IMR-90 (cell line): ENCODE data around the gene MARK2. TPM values are rescaled to one million over a fixed set of nuclear protein-coding genes. Genes with fewer than 3 reads are reported as not detected.

Source experiments
- ATAC-seq: fragments of 200-7000 bp; cut with Tn5 transposase; 2 replicates; pipeline ENCODE4 v1.9.1; 2020; ENCODE audit warnings: low read depth, mild to moderate bottlenecking, moderate library complexity
- BruUV-seq: library from RNA; stranded (reverse); fragments of 400-500 nt; replicated peaks from 2 replicates; lab custom pipeline; 2021; lab: Mats Ljungman, UMichigan
- CTCF ChIA-PET: fragments of 300-600 bp; formaldehyde crosslinking; extraction: SDS; loops from one replicate; lab custom pipeline; 2021; ENCODE audit warnings: antibody characterized with exemption; lab: Yijun Ruan, JAX
- POLR2A ChIA-PET: fragments of 300-600 bp; sonication (Branson Sonifier 250); formaldehyde crosslinking; loops from one replicate; lab custom pipeline; 2022; ENCODE audit warnings: antibody characterized with exemption; ENCODE audit not compliant: unreplicated experiment; lab: Charles Lee
- DNase-seq: peaks from one replicate; pipeline ENCODE4 v3.0.0; 2013
- H2AFZ ChIP-seq: replicated peaks from 2 replicates; pipeline ENCODE3; 2013; ENCODE audit warnings: low read length, mild to moderate bottlenecking; ENCODE audit not compliant: poor library complexity
- H2AK5ac ChIP-seq: 2 replicates; pipeline ENCODE4 v1.6.1; 2013; ENCODE audit warnings: low read depth, low read length, inconsistent platforms
- H2AK9ac ChIP-seq: replicated peaks from 2 replicates; pipeline ENCODE3; 2013; ENCODE audit warnings: mild to moderate bottlenecking, low read depth, low read length, moderate library complexity; ENCODE audit not compliant: poor library complexity
- H2BK120ac ChIP-seq: 2 replicates; pipeline ENCODE4 v1.6.1; 2013; ENCODE audit warnings: low read depth, low read length, inconsistent platforms
- H2BK15ac ChIP-seq: 3 replicates; pipeline ENCODE4 v1.6.1; 2013; ENCODE audit warnings: low read depth, low read length, inconsistent platforms
- H2BK20ac ChIP-seq: 2 replicates; pipeline ENCODE4 v1.6.1; 2013; ENCODE audit warnings: low read depth, mild to moderate bottlenecking, inconsistent platforms, low read length, moderate library complexity
- H2BK5ac ChIP-seq: 2 replicates; pipeline ENCODE4 v1.6.1; 2013; ENCODE audit warnings: mild to moderate bottlenecking, low read depth, low read length, inconsistent platforms; ENCODE audit not compliant: poor library complexity, severe bottlenecking
- H3K14ac ChIP-seq: replicated peaks from 2 replicates; pipeline ENCODE4 v1.6.1; 2013; ENCODE audit warnings: low read depth, low read length, inconsistent platforms
- H3K18ac ChIP-seq: 2 replicates; pipeline ENCODE4 v1.6.1; 2013; ENCODE audit warnings: low read depth, low read length, control low read depth
- H3K23ac ChIP-seq: 2 replicates; pipeline ENCODE4 v1.6.1; 2013; ENCODE audit warnings: low read depth, low read length, inconsistent platforms
- H3K27ac ChIP-seq: 2 replicates; pipeline ENCODE4 v1.5.1; 2013; ENCODE audit warnings: mild to moderate bottlenecking, control low read depth, low read length; ENCODE audit not compliant: insufficient read depth
- H3K27me3 ChIP-seq: 2 replicates; pipeline ENCODE4 v1.6.1; 2013; ENCODE audit warnings: low read length; ENCODE audit not compliant: control insufficient read depth, insufficient read depth
- H3K36me3 ChIP-seq: 2 replicates; pipeline ENCODE4 v1.6.1; 2013; ENCODE audit warnings: low read length, mixed read lengths; ENCODE audit not compliant: control insufficient read depth, insufficient read depth
- H3K4ac ChIP-seq: 2 replicates; pipeline ENCODE4 v1.6.1; 2013; ENCODE audit warnings: low read depth, low read length, inconsistent platforms
- H3K4me1 ChIP-seq: 2 replicates; pipeline ENCODE4 v1.6.1; 2013; ENCODE audit warnings: low read length, mixed read lengths; ENCODE audit not compliant: control insufficient read depth, insufficient read depth
- H3K4me2 ChIP-seq: 2 replicates; pipeline ENCODE4 v1.6.1; 2013; ENCODE audit warnings: low read depth, mild to moderate bottlenecking, control low read depth, low read length, moderate library complexity
- H3K4me3 ChIP-seq: 2 replicates; pipeline ENCODE4 v1.5.1; 2013; ENCODE audit warnings: low read depth, mild to moderate bottlenecking, control low read depth, low read length, moderate library complexity; ENCODE audit not compliant: insufficient read depth
- H3K56ac ChIP-seq: 2 replicates; pipeline ENCODE4 v1.6.1; 2013; ENCODE audit warnings: low read length, inconsistent platforms; ENCODE audit not compliant: insufficient read depth; ENCODE audit errors: extremely low read depth
- H3K79me1 ChIP-seq, 2 experiments: 2 replicates each; pipeline ENCODE4 v1.6.1; 2013; ENCODE audit warnings: low read length in 2 of 2, inconsistent platforms in 1 of 2, low read depth in 1 of 2
- H3K9ac ChIP-seq: 2 replicates; pipeline ENCODE4 v1.6.1; 2013; ENCODE audit warnings: low read depth, low read length, control low read depth
- H3K9me1 ChIP-seq: 2 replicates; pipeline ENCODE4 v1.6.1; 2013; ENCODE audit warnings: low read length, inconsistent platforms; ENCODE audit not compliant: insufficient read depth
- H3K9me3 ChIP-seq: 2 replicates; pipeline ENCODE4 v1.6.1; 2013; ENCODE audit warnings: low read length; ENCODE audit not compliant: control insufficient read depth, insufficient read depth
- H4K20me1 ChIP-seq: 2 replicates; pipeline ENCODE4 v1.6.1; 2013; ENCODE audit warnings: low read length, inconsistent platforms; ENCODE audit not compliant: insufficient read depth
- H4K5ac ChIP-seq: 2 replicates; pipeline ENCODE4 v1.6.1; 2013; ENCODE audit warnings: mild to moderate bottlenecking, low read depth, low read length, control low read depth
- H4K8ac ChIP-seq, 2 experiments: 2 replicates each; pipeline ENCODE4 v1.6.1; 2013; ENCODE audit warnings: low read depth in 2 of 2, low read length in 2 of 2, control low read depth in 1 of 2, inconsistent platforms in 1 of 2
- H4K91ac ChIP-seq: 2 replicates; pipeline ENCODE4 v1.6.1; 2013; ENCODE audit warnings: low read depth, low read length, inconsistent platforms; ENCODE audit not compliant: insufficient read depth
- CEBPB ChIP-seq: IDR thresholded peaks from 2 replicates; pipeline ENCODE4 v1.6.1; 2012; ENCODE audit warnings: low read depth, low read length, improper control_type of control experiment
- FOS ChIP-seq: fragments of 150-350 bp; IDR thresholded peaks from 2 replicates; pipeline ENCODE4 v1.6.1; 2016; ENCODE audit warnings: low read depth, low read length
- RFX5 ChIP-seq: IDR thresholded peaks from 2 replicates; pipeline ENCODE4 v1.8.0; 2012; ENCODE audit warnings: low read depth, mild to moderate bottlenecking, low read length, moderate library complexity
- USF2 ChIP-seq: fragments of 150-350 bp; IDR thresholded peaks from 2 replicates; pipeline ENCODE4 v1.6.1; 2017; ENCODE audit warnings: mild to moderate bottlenecking, antibody characterized with exemption, low read length, low read depth
- WGBS, 2 experiments: methylation state at CpG; one replicate each; pipeline versions ENCODE4 v1.1.5 to v1.1.7; 2013; ENCODE audit warnings: missing lambda C conversion rate in 2 of 2; ENCODE audit not compliant: insufficient read length in 1 of 2; ENCODE audit errors: extremely low coverage in 2 of 2; 5-methylcytosine and 5-hydroxymethylcytosine counted together
- dilution Hi-C: fragments of 300-500 bp; cut with HindIII; formaldehyde crosslinking; loops from one replicate; pipeline ENCODE4 v1.14.3; 2018; ENCODE audit warnings: low sequenced_read_pairs; ENCODE audit not compliant: unreplicated experiment
- in situ Hi-C: fragments of 300-500 bp; cut with MboI; formaldehyde crosslinking; loops from 3 replicates; pipeline ENCODE4 v1.14.3; 2019; ENCODE audit warnings: low sequenced_read_pairs, inconsistent platforms, mixed read lengths
- intact Hi-C: fragments of 100-400 bp; cut with micrococcal nuclease; formaldehyde crosslinking; loops from 2 replicates; pipeline ENCODE4 v1.10.0; 2022
- polyA plus RNA-seq, 3 experiments: library from polyadenylated mRNA; depleted of rRNA; stranded (reverse); fragments of >200 nt; gene quantifications; 2 replicates each; pipeline ENCODE4 v1.2.3, GENCODE V29; 2012; ENCODE audit warnings: low replicate concordance in 1 of 3
- total RNA-seq: library from RNA; depleted of rRNA; stranded (reverse); fragments of >200 nt; gene quantifications from 2 replicates; pipeline ENCODE4 v1.2.3, GENCODE V29; 2012
- TF ChIP-seq, protein P1 (sequence below): fragments of 150-350 bp; IDR thresholded peaks from 2 replicates; pipeline ENCODE4 v1.6.1; 2016; ENCODE audit warnings: low read depth, mild to moderate bottlenecking, low read length, moderate library complexity, borderline replicate concordance

Gene MARK2
- total and polyA plus RNA-seq, 2 of the 4 experiments (the other 2 are of a cell fraction): 6.6 to 17.3 TPM

DNA sequence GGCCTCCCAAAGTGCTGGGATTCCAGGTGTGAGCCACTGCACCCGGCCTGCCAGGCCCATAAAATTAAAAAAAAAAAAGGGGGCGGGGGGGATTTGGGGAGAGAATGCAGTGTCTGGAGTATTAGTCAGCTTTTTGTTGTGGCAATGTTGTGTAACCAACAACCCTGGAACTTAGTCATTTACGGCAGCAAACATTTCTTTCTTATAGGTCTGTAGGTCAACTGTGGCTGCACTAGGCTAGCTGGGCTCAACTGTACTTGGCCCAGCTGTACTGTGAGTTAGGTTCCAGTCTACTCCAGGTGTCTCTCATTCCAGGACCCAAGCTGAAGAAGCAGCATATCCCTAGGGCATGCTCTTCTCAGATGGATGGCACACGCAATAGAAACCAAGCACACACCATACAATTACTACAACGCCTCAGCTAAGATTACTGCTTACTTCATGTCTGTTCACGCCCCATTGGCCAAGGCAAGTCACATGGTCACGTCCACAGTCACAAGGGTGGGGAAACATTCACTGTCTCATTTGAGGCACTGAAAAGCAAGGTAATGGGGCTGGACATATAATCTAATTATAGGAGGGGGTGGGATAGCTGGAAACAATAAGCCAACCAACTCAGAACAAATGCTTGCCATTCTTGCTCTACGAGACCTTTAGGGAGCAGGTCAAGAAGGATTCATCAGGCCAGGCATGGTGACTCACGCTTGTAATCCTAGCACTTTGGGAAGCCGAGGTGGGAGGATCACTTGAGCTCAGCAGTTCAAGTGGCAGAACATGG, 36.1 kb upstream of the MARK2 start:
- Histone ChIP-seq H3K9me1 (peaks cover 8% of the 10 kb centered on the region), H3K23ac (no peak overlapping the region), H3K4me2 (0 out of 2 replicates have a peak overlapping the region, but pooled peaks have one; percentile 1), H3K56ac (no peak overlapping the region), H4K8ac (peak overlapping the region in 1 of 2 experiments; percentile 10; a peak in 1 of 4 replicates), H3K4me1 (peaks cover 9% of the 10 kb centered on the region), H3K27ac (no peak overlapping the region), H4K5ac (no peak overlapping the region), H3K9me3 (no peaks in the 10 kb centered on the region), H3K4me3 (no peak overlapping the region), H3K79me1 (peaks cover 0 to 4% of the 10 kb centered on the region in 2 experiments; a peak in 1 of 4 replicates), H2AFZ (peak overlapping the region; percentile 19), H3K14ac (peak overlapping the region; percentile 27; the same call in 1 of the 2 replicates), H2BK20ac (no peak overlapping the region), H3K4ac (no peak overlapping the region), H2BK5ac (no peak overlapping the region), H2BK15ac (no peak overlapping the region), H2AK5ac (no peak overlapping the region), H3K27me3 (no peaks in the 10 kb centered on the region), H2BK120ac (no peak overlapping the region), H4K91ac (no peak overlapping the region), H2AK9ac (no peak overlapping the region), H4K20me1 (no peaks in the 10 kb centered on the region), H3K9ac (no peak overlapping the region), H3K36me3 (no peaks in the 10 kb centered on the region), H3K18ac (no peak overlapping the region; the same call in 1 of the 2 replicates)
- in situ Hi-C loops: no loop called here
- WGBS, 2 experiments: 87% methylated on average over 4 of the region's 10 CpGs; no CpG with 5 or more reads in 1 of the 2 experiments
- CTCF ChIA-PET: no interaction called here
- POLR2A ChIA-PET: no interaction called here
- TF ChIP-seq, protein P1, sequence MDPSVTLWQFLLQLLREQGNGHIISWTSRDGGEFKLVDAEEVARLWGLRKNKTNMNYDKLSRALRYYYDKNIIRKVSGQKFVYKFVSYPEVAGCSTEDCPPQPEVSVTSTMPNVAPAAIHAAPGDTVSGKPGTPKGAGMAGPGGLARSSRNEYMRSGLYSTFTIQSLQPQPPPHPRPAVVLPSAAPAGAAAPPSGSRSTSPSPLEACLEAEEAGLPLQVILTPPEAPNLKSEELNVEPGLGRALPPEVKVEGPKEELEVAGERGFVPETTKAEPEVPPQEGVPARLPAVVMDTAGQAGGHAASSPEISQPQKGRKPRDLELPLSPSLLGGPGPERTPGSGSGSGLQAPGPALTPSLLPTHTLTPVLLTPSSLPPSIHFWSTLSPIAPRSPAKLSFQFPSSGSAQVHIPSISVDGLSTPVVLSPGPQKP: no peak
- TF ChIP-seq RFX5: no peak
- TF ChIP-seq FOS: 0 out of 2 replicates have a peak, but pooled peaks have one; percentile 12
- TF ChIP-seq USF2: peak; percentile 77
- TF ChIP-seq CEBPB: peak; percentile 73
- DNase-seq: peak; percentile 57
- BruUV-seq: no TSS peak
- dilution Hi-C loops: no loop called here
- peak; percentile 79 for ATAC-seq
- intact Hi-C loops: loop anchor here (1.0 kb wide), 1 partner anchor 14 kb away; no protein-coding TSS in a partner anchor
